ENCODE results near the gene SUDS3.

SUDS3 gene

GRCh38 chr12:118409834-118410233 lies 33.5 kb downstream of the SUDS3 start:
- H3K4me3 ChIP-seq (ENCODE audit: low read length), result no peak overlapping the region
- TF ChIP-seq CTCF (conservative IDR thresholded peaks at IDR 0.05; ENCODE audit: low read length), result no peak
- DNase-seq (ENCODE audit: low read depth), result no peak

GRCh38 chr12:118417942-118418341 lies 41.6 kb downstream of the SUDS3 start:
- no peak overlapping the region for H3K4me3 ChIP-seq (ENCODE audit: low read length)
- no peak for TF ChIP-seq CTCF (conservative IDR thresholded peaks at IDR 0.05; ENCODE audit: low read length)
- DNase-seq (ENCODE audit: low read depth), result no peak

GRCh38 chr12:118418385-118419057 lies 42.2 kb downstream of the SUDS3 start:
- H3K4me3 ChIP-seq (ENCODE audit: low read length), result no peak overlapping the region
- peak; percentile 9 for DNase-seq (ENCODE audit: low read depth)
- TF ChIP-seq CTCF (conservative IDR thresholded peaks at IDR 0.05; ENCODE audit: low read length), result no peak

- TF ChIP-seq CTCF (conservative IDR thresholded peaks at IDR 0.05; ENCODE audit: low read length), result no peak
- no peak overlapping the region for H3K4me3 ChIP-seq (ENCODE audit: low read length)
- no peak for DNase-seq (ENCODE audit: low read depth)
Observed at GRCh38 chr12:118420673-118421072, 44.3 kb downstream of the SUDS3 start.

- no peak for TF ChIP-seq CTCF (conservative IDR thresholded peaks at IDR 0.05; ENCODE audit: low read length)
- no peak overlapping the region for H3K4me3 ChIP-seq (ENCODE audit: low read length)
- no peak for DNase-seq (ENCODE audit: low read depth)
Observed at GRCh38 chr12:118424884-118425283, 48.5 kb downstream of the SUDS3 start.

GRCh38 chr12:118425364-118425763 lies 49.0 kb downstream of the SUDS3 start:
- no peak for TF ChIP-seq CTCF (conservative IDR thresholded peaks at IDR 0.05; ENCODE audit: low read length)

GRCh38 chr12:118427819-118428218 lies 51.5 kb downstream of the SUDS3 start:
- TF ChIP-seq CTCF (conservative IDR thresholded peaks at IDR 0.05; ENCODE audit: low read length), result no peak
- no peak overlapping the region for H3K4me3 ChIP-seq (ENCODE audit: low read length)
- no peak for DNase-seq (ENCODE audit: low read depth)

More at GRCh38 chr12:118425364-118425763, 49.0 kb downstream of the SUDS3 start:
- no peak for DNase-seq (ENCODE audit: low read depth)
- no peak overlapping the region for H3K4me3 ChIP-seq (ENCODE audit: low read length)
